ENCODE measurements around the gene FAM120B.

- TF ChIP-seq CTCF (IDR thresholded peaks at IDR 0.05) (no peak), EZH2 (IDR thresholded peaks at IDR 0.05) (no peak), EZH2phosphoT487 (IDR thresholded peaks at IDR 0.05) (no peak)
Observed at GRCh38 chr6:170448317-170448716, 141.8 kb downstream of the FAM120B start.
